ENCODE results near the gene IL32. TPM values are rescaled to one million over a fixed set of nuclear protein-coding genes. Genes with fewer than 3 reads are reported as not detected.

The IL32 gene
- total RNA-seq, 4 donors from 2014 or later: 45.4 to 79.0 (median 54.6) TPM

GRCh38 chr16:3112058-3112880 lies 46.8 kb downstream of the IL32 start, which contains the start of gene ZNF205:
TSS of gene ZNF205 (plus strand) at chr16:3112586. CDS start at chr16:3113431, 845 bp downstream.
- intact Hi-C loops (cut with DNase I; ENCODE audit: low total_unique reads): no loop called here
- peak in 1 of 2 donors; percentile 28 for DNase-seq
- H3K36me3 ChIP-seq: peaks cover 0 to 4% of the 10 kb centered on the region in 2 donors
- H3K9me3 ChIP-seq: no peaks in the 10 kb centered on the region
- H3K4me1 ChIP-seq: peaks cover 11 to 13% of the 10 kb centered on the region in 2 donors
- no peak for TF ChIP-seq CTCF (IDR thresholded peaks at IDR 0.05 in 4 of 5, conservative IDR thresholded peaks at IDR 0.05 in 1 of 5)
- no peak for TF ChIP-seq POLR2A (IDR thresholded peaks at IDR 0.05)
- in situ Hi-C loops (cut with MboI; ENCODE audit: low sequenced_read_pairs in 4 of 4): no loop called here
- peak within 1 kb of the TSS; percentile 50 to 66 (median 60) for H3K27ac ChIP-seq
- H3K4me3 ChIP-seq: peak within 1 kb of the TSS; percentile 63 to 77 (median 69)
- no peaks in the 10 kb centered on the region for H3K27me3 ChIP-seq
- peak; percentile 59 to 71 for ATAC-seq

- Histone ChIP-seq H3K27ac (peak overlapping the region; percentile 50 to 66 (median 60)), H3K36me3 (peaks cover 0 to 4% of the 10 kb centered on the region in 2 donors), H3K4me3 (peak overlapping the region; percentile 63 to 77 (median 69)), H3K27me3 (no peaks in the 10 kb centered on the region), H3K4me1 (peaks cover 10 to 12% of the 10 kb centered on the region in 2 donors), H3K9me3 (no peaks in the 10 kb centered on the region)
- TF ChIP-seq CTCF (IDR thresholded peaks at IDR 0.05 in 4 of 5, conservative IDR thresholded peaks at IDR 0.05 in 1 of 5): no peak
- TF ChIP-seq POLR2A (IDR thresholded peaks at IDR 0.05): no peak
- in situ Hi-C loops (cut with MboI; ENCODE audit: low sequenced_read_pairs in 4 of 4) (no loop called here), intact Hi-C loops (cut with DNase I; ENCODE audit: low total_unique reads) (no loop called here)
- ATAC-seq (no peak), DNase-seq (no peak)
These were observed 47.6 kb downstream of the IL32 start for GRCh38 chr16:3112881-3113574.

- TF ChIP-seq CTCF (IDR thresholded peaks at IDR 0.05 in 4 of 5, conservative IDR thresholded peaks at IDR 0.05 in 1 of 5): no peak
- no peak for TF ChIP-seq POLR2A (IDR thresholded peaks at IDR 0.05)
- no peak for DNase-seq
- peak in 1 of 2 donors; percentile 25 for ATAC-seq
- Histone ChIP-seq H3K9me3 (no peaks in the 10 kb centered on the region), H3K4me3 (peak overlapping the region in 3 of 4 donors; percentile 64 to 77 (median 74)), H3K36me3 (peaks cover 0 to 7% of the 10 kb centered on the region in 2 donors), H3K4me1 (peaks cover 10 to 12% of the 10 kb centered on the region in 2 donors), H3K27me3 (no peaks in the 10 kb centered on the region), H3K27ac (no peak overlapping the region)
- in situ Hi-C loops (cut with MboI; ENCODE audit: low sequenced_read_pairs in 4 of 4): no loop called here
- intact Hi-C loops (cut with DNase I; ENCODE audit: low total_unique reads): no loop called here
These were observed 48.5 kb downstream of the IL32 start for GRCh38 chr16:3113765-3114479.

GRCh38 chr16:3115003-3115402 lies 49.6 kb downstream of the IL32 start:
- ATAC-seq: no peak
- H3K4me1 ChIP-seq: peaks cover 10 to 12% of the 10 kb centered on the region in 2 donors
- no peaks in the 10 kb centered on the region for H3K27me3 ChIP-seq
- intact Hi-C loops (cut with DNase I; ENCODE audit: low total_unique reads) (no loop called here), in situ Hi-C loops (cut with MboI; ENCODE audit: low sequenced_read_pairs in 4 of 4) (no loop called here)
- no peaks in the 10 kb centered on the region for H3K9me3 ChIP-seq
- peaks cover 0 to 7% of the 10 kb centered on the region in 2 donors for H3K36me3 ChIP-seq
- TF ChIP-seq POLR2A (IDR thresholded peaks at IDR 0.05): no peak
- TF ChIP-seq CTCF (IDR thresholded peaks at IDR 0.05 in 4 of 5, conservative IDR thresholded peaks at IDR 0.05 in 1 of 5): no peak
- H3K27ac ChIP-seq: no peak overlapping the region
- no peak overlapping the region for H3K4me3 ChIP-seq
- no peak for DNase-seq
